Sigmoid colon (tissue), 7 donors: ENCODE results near the gene PHF10. TPM values are rescaled to one million over a fixed set of nuclear protein-coding genes. Genes with fewer than 3 reads are reported as not detected.

Source experiments
- DNase-seq: peaks from one replicate; pipeline ENCODE4 v3.0.0-alpha.2; 2019
- H3K27ac ChIP-seq, 4 donors: fragments of 200-600 bp; sonication (generic); one replicate each; pipeline ENCODE4 v1.5.1; 2016 to 2019; ENCODE audit warnings: mild to moderate bottlenecking in 1 of 4
- H3K27me3 ChIP-seq, 3 donors: fragments of 200-600 bp; sonication (generic); one replicate each; pipeline ENCODE4 v1.5.1; 2019; ENCODE audit warnings: mild to moderate bottlenecking in 1 of 3
- H3K36me3 ChIP-seq, 4 donors: fragments of 200-600 bp; sonication (generic); one replicate each; pipeline ENCODE4 v1.5.1; 2016 to 2019
- H3K4me1 ChIP-seq, 4 donors: fragments of 200-600 bp; sonication (generic); one replicate each; pipeline ENCODE4 v1.5.1; 2017 to 2019
- H3K4me3 ChIP-seq, 4 donors: fragments of 200-600 bp; sonication (generic); one replicate each; pipeline ENCODE4 v1.5.1; 2017 to 2019; ENCODE audit warnings: mild to moderate bottlenecking in 2 of 4, moderate library complexity in 1 of 4
- H3K9me3 ChIP-seq, 4 donors: fragments of 200-600 bp in 3 of 4; sonication (generic) in 3 of 4; one replicate each; pipeline versions ENCODE4 v1.5.1 to v1.6.1; 2013 to 2019
- EP300 ChIP-seq, 4 donors: sonication (generic); formaldehyde crosslinking; IDR thresholded peaks; one replicate each; pipeline ENCODE4 v1.6.1; 2017; ENCODE audit warnings: antibody characterized with exemption in 4 of 4
- POLR2A ChIP-seq, 2 donors: fragments of 450-650 bp; IDR thresholded peaks; one replicate each; pipeline ENCODE4 v1.6.1; 2016; ENCODE audit warnings: antibody characterized with exemption in 2 of 2, mild to moderate bottlenecking in 2 of 2, moderate library complexity in 2 of 2
- POLR2AphosphoS5 ChIP-seq, 4 donors: sonication (generic); formaldehyde crosslinking; IDR thresholded peaks; one replicate each; pipeline ENCODE4 v1.6.1; 2017; ENCODE audit warnings: antibody characterized with exemption in 4 of 4
- WGBS, 2 donors: extraction: QIAGEN DNeasy Blood & Tissue Kit; methylation state at CpG; one replicate each; pipeline ENCODE4 v1.1.7; 2013; 5-methylcytosine and 5-hydroxymethylcytosine counted together
- intact Hi-C: fragments of 100-400 bp; cut with DNase I; formaldehyde crosslinking; loops from one replicate; pipeline ENCODE4 v1.15.1; 2023
- polyA plus RNA-seq, 3 donors: library from polyadenylated mRNA; stranded (reverse); fragments of 200-250 nt; gene quantifications; one replicate each; pipeline ENCODE4 v1.2.3, GENCODE V29; 2013
- total RNA-seq, 4 donors: library from RNA; depleted of rRNA; stranded (reverse); fragments of >200 nt; gene quantifications; one replicate each; pipeline ENCODE4 v1.1.0, GENCODE V29; 2016
- TF ChIP-seq, protein P1 (sequence below), 4 experiments: fragments of 450-650 bp in 3 of 4; fragments of 200-600 bp in 1 of 4; IDR thresholded peaks; one replicate each; pipeline ENCODE4 v1.5.1; 2016 to 2019; ENCODE audit warnings: antibody characterized with exemption in 4 of 4, mild to moderate bottlenecking in 3 of 4, moderate library complexity in 2 of 4
- donor health status: healthy with polysubstance abuse.
- donor health status: Bipolar disorder and iron deficiency.
- donor health status: healthy.

The PHF10 gene
- total and polyA plus RNA-seq, 7 donors: 19.4 to 76.3 (median 64.8) TPM

- no peaks in the 10 kb centered on the region for H3K9me3 ChIP-seq
- DNase-seq: no peak
- TF ChIP-seq POLR2AphosphoS5 (IDR thresholded peaks at IDR 0.05) (no peak), POLR2A (IDR thresholded peaks at IDR 0.05) (no peak), EP300 (IDR thresholded peaks at IDR 0.05) (no peak)
- TF ChIP-seq, protein P1, sequence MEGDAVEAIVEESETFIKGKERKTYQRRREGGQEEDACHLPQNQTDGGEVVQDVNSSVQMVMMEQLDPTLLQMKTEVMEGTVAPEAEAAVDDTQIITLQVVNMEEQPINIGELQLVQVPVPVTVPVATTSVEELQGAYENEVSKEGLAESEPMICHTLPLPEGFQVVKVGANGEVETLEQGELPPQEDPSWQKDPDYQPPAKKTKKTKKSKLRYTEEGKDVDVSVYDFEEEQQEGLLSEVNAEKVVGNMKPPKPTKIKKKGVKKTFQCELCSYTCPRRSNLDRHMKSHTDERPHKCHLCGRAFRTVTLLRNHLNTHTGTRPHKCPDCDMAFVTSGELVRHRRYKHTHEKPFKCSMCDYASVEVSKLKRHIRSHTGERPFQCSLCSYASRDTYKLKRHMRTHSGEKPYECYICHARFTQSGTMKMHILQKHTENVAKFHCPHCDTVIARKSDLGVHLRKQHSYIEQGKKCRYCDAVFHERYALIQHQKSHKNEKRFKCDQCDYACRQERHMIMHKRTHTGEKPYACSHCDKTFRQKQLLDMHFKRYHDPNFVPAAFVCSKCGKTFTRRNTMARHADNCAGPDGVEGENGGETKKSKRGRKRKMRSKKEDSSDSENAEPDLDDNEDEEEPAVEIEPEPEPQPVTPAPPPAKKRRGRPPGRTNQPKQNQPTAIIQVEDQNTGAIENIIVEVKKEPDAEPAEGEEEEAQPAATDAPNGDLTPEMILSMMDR (IDR thresholded peaks at IDR 0.05): no peak
- peaks cover 0 to 37% (median 22%) of the 10 kb centered on the region in 4 donors for H3K4me1 ChIP-seq
- intact Hi-C loops: loop anchor here (1.0 to 2.0 kb wide), 2 partner anchors 21 to 27 kb away; partner anchors contain the start of genes C6orf120, DYNLT2, ERMARD and WDR27
- H3K27me3 ChIP-seq: no peaks in the 10 kb centered on the region
- peak overlapping the region; percentile 93 to 98 (median 94) for H3K27ac ChIP-seq
- H3K4me3 ChIP-seq: peak overlapping the region; percentile 28 to 89 (median 74)
- WGBS, 2 donors: 1% methylated on average over 89 of the region's 89 CpGs
- H3K36me3 ChIP-seq: no peaks in the 10 kb centered on the region
Observed at GRCh38 chr6:169723991-169724493, 258 bp downstream of the PHF10 start.

- Histone ChIP-seq H3K27me3 (no peaks in the 10 kb centered on the region), H3K4me1 (peaks cover 0 to 37% (median 25%) of the 10 kb centered on the region in 4 donors), H3K36me3 (no peaks in the 10 kb centered on the region), H3K27ac (peak overlapping the region; percentile 87 to 98 (median 94)), H3K9me3 (no peaks in the 10 kb centered on the region), H3K4me3 (peak overlapping the region; percentile 50 to 89 (median 74))
- DNase-seq: peak; percentile 91
- intact Hi-C loops: loop anchor here (1.0 to 2.0 kb wide), 2 partner anchors 21 to 28 kb away; partner anchors contain the start of genes C6orf120, DYNLT2, ERMARD and WDR27
- WGBS, 2 donors: 0 to 1% methylated on average over 70 of the region's 70 CpGs
- TF ChIP-seq, protein P1 (IDR thresholded peaks at IDR 0.05): no peak
- TF ChIP-seq POLR2AphosphoS5 (IDR thresholded peaks at IDR 0.05): peak in 3 of 4 donors; percentile 42 to 51 (median 50)
Observed at GRCh38 chr6:169723200-169723909, 945 bp downstream of the PHF10 start.

GRCh38 chr6:169722362-169723199 lies 1.7 kb downstream of the PHF10 start:
- DNase-seq: peak; percentile 75
- no peaks in the 10 kb centered on the region for H3K9me3 ChIP-seq
- peaks cover 0 to 2% (median 0%) of the 10 kb centered on the region in 4 donors for H3K36me3 ChIP-seq
- H3K4me3 ChIP-seq: peak overlapping the region; percentile 50 to 89 (median 74)
- 1 to 4% methylated on average over 22 of the region's 22 CpGs for WGBS, 2 donors
- peak in 2 of 4 donors; percentile 10 to 53 for TF ChIP-seq POLR2AphosphoS5 (IDR thresholded peaks at IDR 0.05)
- no peak for TF ChIP-seq POLR2A (IDR thresholded peaks at IDR 0.05)
- TF ChIP-seq EP300 (IDR thresholded peaks at IDR 0.05): no peak
- TF ChIP-seq, protein P1 (IDR thresholded peaks at IDR 0.05): no peak
- H3K27ac ChIP-seq: peak overlapping the region; percentile 87 to 98 (median 94)
- no peaks in the 10 kb centered on the region for H3K27me3 ChIP-seq
- peaks cover 0 to 37% (median 25%) of the 10 kb centered on the region in 4 donors for H3K4me1 ChIP-seq
- intact Hi-C loops: loop anchor here (1.0 to 2.0 kb wide), 2 partner anchors 20 to 29 kb away; partner anchors contain the start of genes C6orf120, DYNLT2, ERMARD and WDR27

GRCh38 chr6:169720207-169720855 lies 4.0 kb downstream of the PHF10 start:
- Histone ChIP-seq H3K4me3 (no peak overlapping the region), H3K9me3 (no peaks in the 10 kb centered on the region), H3K27me3 (no peaks in the 10 kb centered on the region), H3K36me3 (peaks cover 4 to 21% (median 9%) of the 10 kb centered on the region in 4 donors), H3K27ac (no peak overlapping the region), H3K4me1 (peaks cover 0 to 32% (median 24%) of the 10 kb centered on the region in 4 donors)
- TF ChIP-seq, protein P1 (IDR thresholded peaks at IDR 0.05): no peak
- no peak for TF ChIP-seq EP300 (IDR thresholded peaks at IDR 0.05)
- no peak for TF ChIP-seq POLR2AphosphoS5 (IDR thresholded peaks at IDR 0.05)
- no peak for TF ChIP-seq POLR2A (IDR thresholded peaks at IDR 0.05)
- intact Hi-C loops: no loop called here
- WGBS, 2 donors: 89 to 95% methylated on average over 3 of the region's 3 CpGs
- DNase-seq: no peak
